H1 (cell line): ENCODE measurements around the gene AHRR. TPM values are rescaled to one million over a fixed set of nuclear protein-coding genes. Genes with fewer than 3 reads are reported as not detected.

ENCODE experiments used
- CTCF ChIA-PET: fragments of 300-600 bp; sonication (Branson Sonifier 250); formaldehyde crosslinking; loops from one replicate; lab custom pipeline; 2021; ENCODE audit not compliant: partially characterized antibody; lab: Charles Lee
- POLR2A ChIA-PET: fragments of 300-600 bp; sonication (Branson Sonifier 250); formaldehyde crosslinking; loops from one replicate; lab custom pipeline; 2021; ENCODE audit warnings: inconsistent platforms; ENCODE audit not compliant: partially characterized antibody; lab: Charles Lee
- DNase-seq, 2 experiments: peaks; one replicate each; pipeline versions ENCODE4 v3.0.0 to v3.0.0-alpha.2; 2010 to 2022; ENCODE audit warnings: low spot score in 2 of 2, low read depth in 1 of 2, mixed read lengths in 1 of 2
- FAIRE-seq: peaks from 2 replicates; lab custom pipeline; 2011; peaks lifted over from hg19 to GRCh38; lab: Jason Lieb, UNC
- H2AFZ ChIP-seq: 2 replicates; pipeline ENCODE4 v1.8.1; 2012; ENCODE audit warnings: low read length, inconsistent platforms
- H2AK5ac ChIP-seq: 2 replicates; pipeline ENCODE4 v1.6.1; 2013; ENCODE audit warnings: low read depth, low read length
- H2BK120ac ChIP-seq: replicated peaks from 2 replicates; pipeline ENCODE3; 2013; ENCODE audit warnings: low read depth, low read length, inconsistent platforms
- H2BK12ac ChIP-seq: 2 replicates; pipeline ENCODE4 v1.6.1; 2013; ENCODE audit warnings: low read depth, low read length
- H2BK15ac ChIP-seq: 2 replicates; pipeline ENCODE4 v1.6.1; 2013; ENCODE audit warnings: low read length
- H2BK20ac ChIP-seq: 2 replicates; pipeline ENCODE4 v1.6.1; 2013; ENCODE audit warnings: low read length
- H2BK5ac ChIP-seq: 2 replicates; pipeline ENCODE4 v1.6.1; 2013; ENCODE audit warnings: low read depth, low read length
- H3K14ac ChIP-seq: 2 replicates; pipeline ENCODE4 v1.6.1; 2013; ENCODE audit warnings: inconsistent platforms; ENCODE audit not compliant: insufficient read length
- H3K18ac ChIP-seq: 2 replicates; pipeline ENCODE4 v1.6.1; 2013; ENCODE audit warnings: low read length; ENCODE audit errors: extremely low read depth
- H3K23ac ChIP-seq: 2 replicates; pipeline ENCODE4 v1.6.1; 2013; ENCODE audit warnings: inconsistent platforms; ENCODE audit not compliant: insufficient read length
- H3K23me2 ChIP-seq: 2 replicates; pipeline ENCODE4 v1.6.1; 2013; ENCODE audit warnings: low read depth, low read length
- H3K27ac ChIP-seq: 2 replicates; pipeline ENCODE4 v1.6.1; 2011; ENCODE audit warnings: low read depth, low read length, inconsistent platforms
- H3K27me3 ChIP-seq, 4 experiments: replicated peaks in 1 of 4; 1 replicate in 1 of 4; 2 replicates in 3 of 4; pipeline versions ENCODE4 v1.6.1 to v1.8.1; 2011 to 2013; ENCODE audit warnings: low read length in 3 of 4, mild to moderate bottlenecking in 3 of 4, inconsistent platforms in 2 of 4, mixed read lengths in 2 of 4, moderate library complexity in 1 of 4; ENCODE audit not compliant: control insufficient read depth in 3 of 4, insufficient read depth in 3 of 4; ENCODE audit errors: extremely low read depth in 1 of 4
- H3K36me3 ChIP-seq, 4 experiments: 2 replicates each; pipeline versions ENCODE4 v1.6.1 to v1.8.1; 2011 to 2013; ENCODE audit warnings: mild to moderate bottlenecking in 4 of 4, low read length in 3 of 4, moderate library complexity in 2 of 4, control low read depth in 1 of 4, inconsistent platforms in 1 of 4; ENCODE audit not compliant: insufficient read depth in 4 of 4, control insufficient read depth in 2 of 4
- H3K4ac ChIP-seq: replicated peaks from 2 replicates; pipeline ENCODE3; 2013; ENCODE audit warnings: low read length, low read depth, mixed read lengths, inconsistent platforms; ENCODE audit not compliant: insufficient read length
- H3K4me1 ChIP-seq, 4 experiments: replicated peaks in 1 of 4; 1 replicate in 1 of 4; 2 replicates in 3 of 4; pipeline versions ENCODE4 v1.6.1 to v1.8.1; 2011 to 2013; ENCODE audit warnings: low read length in 3 of 4, inconsistent platforms in 2 of 4, mixed read lengths in 1 of 4; ENCODE audit not compliant: insufficient read depth in 4 of 4, control insufficient read depth in 3 of 4
- H3K4me2 ChIP-seq, 2 experiments: 2 replicates each; pipeline versions ENCODE4 v1.6.1 to v1.8.1; 2011 to 2013; ENCODE audit warnings: low read depth in 2 of 2, low read length in 2 of 2, control low read depth in 1 of 2, inconsistent platforms in 1 of 2, mild to moderate bottlenecking in 1 of 2; ENCODE audit not compliant: insufficient read depth in 1 of 2
- H3K4me3 ChIP-seq, 4 experiments: fragments of 200-600, 300-600 bp in 1 of 4; sonication (generic), shearing (Covaris generic), sonication (Bioruptor Twin) in 1 of 4; 2 replicates each; pipeline versions ENCODE4 v1.5.1 to v1.8.1; 2011 to 2016; ENCODE audit warnings: low read length in 4 of 4, low read depth in 3 of 4, control low read depth in 2 of 4, inconsistent platforms in 2 of 4, mild to moderate bottlenecking in 2 of 4, mixed read lengths in 1 of 4, moderate library complexity in 1 of 4; ENCODE audit not compliant: insufficient read depth in 2 of 4; ENCODE audit errors: extremely low read depth in 1 of 4
- H3K56ac ChIP-seq: replicated peaks from 2 replicates; pipeline ENCODE3; 2013; ENCODE audit warnings: low read depth, mild to moderate bottlenecking, mixed read lengths, low read length, inconsistent platforms; ENCODE audit not compliant: insufficient read length
- H3K79me1 ChIP-seq: 2 replicates; pipeline ENCODE4 v1.6.1; 2013; ENCODE audit warnings: low read depth, low read length, control low read depth
- H3K79me2 ChIP-seq, 2 experiments: 2 replicates each; pipeline versions ENCODE4 v1.6.1 to v1.8.1; 2012 to 2013; ENCODE audit warnings: low read length in 2 of 2, mild to moderate bottlenecking in 2 of 2, inconsistent platforms in 1 of 2; ENCODE audit not compliant: insufficient read depth in 2 of 2, control insufficient read depth in 1 of 2
- H3K9ac ChIP-seq, 4 experiments: replicated peaks in 1 of 4; 1 replicate in 1 of 4; 2 replicates in 3 of 4; pipeline versions ENCODE4 v1.6.1 to v1.8.1; 2011 to 2013; ENCODE audit warnings: low read depth in 3 of 4, low read length in 3 of 4, control low read depth in 2 of 4, mild to moderate bottlenecking in 2 of 4, moderate library complexity in 2 of 4, inconsistent platforms in 1 of 4; ENCODE audit errors: extremely low read depth in 1 of 4
- H3K9me3 ChIP-seq, 2 experiments: 2 replicates each; pipeline versions ENCODE4 v1.6.1 to v1.8.1; 2012 to 2013; ENCODE audit warnings: mild to moderate bottlenecking in 2 of 2, moderate library complexity in 2 of 2, control low read depth in 1 of 2, inconsistent platforms in 1 of 2, low read depth in 1 of 2, low read length in 1 of 2, mixed read lengths in 1 of 2; ENCODE audit not compliant: insufficient read depth in 2 of 2
- H4K20me1 ChIP-seq, 2 experiments: replicated peaks in 1 of 2; 2 replicates each; pipeline versions ENCODE3 to v1.8.1; 2011 to 2013; ENCODE audit warnings: inconsistent platforms in 2 of 2, low read length in 2 of 2, mild to moderate bottlenecking in 1 of 2; ENCODE audit not compliant: insufficient read depth in 2 of 2, control insufficient read depth in 1 of 2
- H4K5ac ChIP-seq: 2 replicates; pipeline ENCODE4 v1.6.1; 2013; ENCODE audit warnings: low read length, low read depth, mixed read lengths, inconsistent platforms; ENCODE audit not compliant: insufficient read length
- H4K8ac ChIP-seq: 2 replicates; pipeline ENCODE4 v1.8.0; 2013; ENCODE audit warnings: mild to moderate bottlenecking, moderate library complexity, low read length, inconsistent platforms; ENCODE audit not compliant: insufficient read depth; ENCODE audit errors: extremely low read depth
- H4K91ac ChIP-seq: replicated peaks from 2 replicates; pipeline ENCODE3; 2013; ENCODE audit warnings: low read length, mixed read lengths, inconsistent platforms; ENCODE audit not compliant: insufficient read length
- CEBPB ChIP-seq: IDR thresholded peaks from 2 replicates; pipeline ENCODE4 v1.6.1; 2012; ENCODE audit warnings: low read depth, low read length
- CHD2 ChIP-seq: IDR thresholded peaks from 2 replicates; pipeline ENCODE4 v1.6.1; 2012; ENCODE audit warnings: low read length, improper control_type of control experiment
- E2F6 ChIP-seq: IDR thresholded peaks from 2 replicates; pipeline ENCODE4 v1.6.1; 2012; ENCODE audit warnings: inconsistent platforms
- EGR1 ChIP-seq: IDR thresholded peaks from 2 replicates; pipeline ENCODE4 v1.6.1; 2011; ENCODE audit warnings: low read depth, low read length, borderline replicate concordance
- JUN ChIP-seq: IDR thresholded peaks from 2 replicates; pipeline ENCODE4 v1.6.1; 2011; ENCODE audit warnings: low read depth, mild to moderate bottlenecking, improper control_type of control experiment, low read length
- MAFK ChIP-seq: IDR thresholded peaks from 2 replicates; pipeline ENCODE4 v1.6.1; 2012; ENCODE audit warnings: low read depth, mild to moderate bottlenecking, improper control_type of control experiment, low read length
- NANOG ChIP-seq: IDR thresholded peaks from 2 replicates; pipeline ENCODE4 v1.6.1; 2011; ENCODE audit warnings: low read length, low read depth, mild to moderate bottlenecking, inconsistent platforms; ENCODE audit not compliant: insufficient read depth, poor library complexity, severe bottlenecking
- POLR2A ChIP-seq, 2 experiments: IDR thresholded peaks; 1 replicate in 1 of 2; 2 replicates in 1 of 2; pipeline ENCODE4 v1.6.1; 2011; ENCODE audit warnings: low read depth in 2 of 2, low read length in 2 of 2, mild to moderate bottlenecking in 2 of 2; ENCODE audit errors: control extremely low read depth in 1 of 2
- RAD21 ChIP-seq, 2 experiments: IDR thresholded peaks in 1 of 2; conservative IDR thresholded peaks in 1 of 2; 2 replicates each; pipeline ENCODE4 v1.6.1; 2011; ENCODE audit warnings: low read depth in 2 of 2, low read length in 2 of 2, improper control_type of control experiment in 1 of 2, inconsistent platforms in 1 of 2, mild to moderate bottlenecking in 1 of 2, moderate library complexity in 1 of 2
- RFX5 ChIP-seq: IDR thresholded peaks from 2 replicates; pipeline ENCODE4 v1.6.1; 2011; ENCODE audit warnings: low read depth, low read length, improper control_type of control experiment, borderline replicate concordance
- RNF2 ChIP-seq: fragments of 200-900, 300-1000 bp; sonication (generic); IDR thresholded peaks from 2 replicates; pipeline ENCODE4 v1.7.1; 2016; ENCODE audit warnings: borderline replicate concordance, low read depth, mild to moderate bottlenecking, antibody characterized with exemption, low read length; ENCODE audit not compliant: poor library complexity, severe bottlenecking; ENCODE audit errors: missing control alignments
- RXRA ChIP-seq: IDR thresholded peaks from 2 replicates; pipeline ENCODE4 v1.6.1; 2011; ENCODE audit warnings: low read depth, mild to moderate bottlenecking, low read length, moderate library complexity; ENCODE audit not compliant: insufficient read depth
- SIN3A ChIP-seq, 2 experiments: IDR thresholded peaks in 1 of 2; conservative IDR thresholded peaks in 1 of 2; 2 replicates each; pipeline ENCODE4 v1.6.1; 2011 to 2012; ENCODE audit warnings: low read length in 2 of 2, improper control_type of control experiment in 1 of 2, low read depth in 1 of 2, mild to moderate bottlenecking in 1 of 2
- SP1 ChIP-seq: IDR thresholded peaks from 2 replicates; pipeline ENCODE4 v1.6.1; 2011; ENCODE audit warnings: low read depth, low read length
- WGBS, 2 experiments: shearing (Covaris generic) in 1 of 2; methylation state at CpG; one replicate each; pipeline versions ENCODE4 v1.1.6 to v1.1.7; 2013 to 2015; ENCODE audit warnings: low lambda C conversion rate in 2 of 2, mixed read lengths in 2 of 2, inconsistent platforms in 1 of 2, low coverage in 1 of 2, missing lambda C conversion rate in 1 of 2; ENCODE audit not compliant: insufficient replicate concordance in 2 of 2, insufficient coverage in 1 of 2, insufficient read length in 1 of 2; ENCODE audit errors: extremely low coverage in 1 of 2, missing lambda C conversion rate in 1 of 2; 5-methylcytosine and 5-hydroxymethylcytosine counted together
- polyA plus RNA-seq, 7 experiments: library from polyadenylated mRNA; depleted of rRNA in 3 of 7; stranded (reverse) in 5 of 7; unstranded in 2 of 7; fragments of >200 nt in 5 of 7; fragments of 200-250 nt in 2 of 7; gene quantifications; 1 replicate in 5 of 7; 2 replicates in 1 of 7; 4 replicates in 1 of 7; pipeline versions ENCODE4 v1.2.1 to v1.2.3, GENCODE V29; 2011 to 2013; ENCODE audit warnings: missing spikeins in 2 of 7, mixed read lengths in 2 of 7
- total RNA-seq: library from RNA; stranded (reverse); fragmentation: NEBNext Ultra II Directional; extraction: Animal tissue kit (Norgen Biotek cat#: 25700); gene quantifications from 2 replicates; pipeline ENCODE4 v1.2.1, GENCODE V29; 2021

The AHRR gene
- total and polyA plus RNA-seq, 2 of the 8 experiments (the other 6 are each of a cell fraction or from before 2014, with no cell fraction given): 0.41 to 0.80 TPM

- H3K79me2 ChIP-seq: no peaks in the 10 kb centered on the region
- no peaks in the 10 kb centered on the region for H4K20me1 ChIP-seq
- H2BK15ac ChIP-seq: no peak overlapping the region
- no peak overlapping the region for H4K91ac ChIP-seq
- no peaks in the 10 kb centered on the region for H3K23me2 ChIP-seq
- no peak overlapping the region for H4K5ac ChIP-seq
- H3K9ac ChIP-seq: no peak overlapping the region
- DNase-seq: no peak
- no peaks in the 10 kb centered on the region for H3K9me3 ChIP-seq
- H3K4ac ChIP-seq: no peak overlapping the region
- no peak overlapping the region for H2AK5ac ChIP-seq
- no peak overlapping the region for H4K8ac ChIP-seq
- ChIA-PET POLR2A (no interaction called here), CTCF (interaction anchor here (2.1 kb wide), 1 partner anchor 8 kb away, joined by 10 read pairs; no protein-coding TSS in a partner anchor)
- no peak overlapping the region for H2BK12ac ChIP-seq
- H2AFZ ChIP-seq: no peak overlapping the region
- no peak overlapping the region for H3K14ac ChIP-seq
- H3K23ac ChIP-seq: no peak overlapping the region
- H2BK120ac ChIP-seq: no peak overlapping the region
- H3K4me1 ChIP-seq: no peaks in the 10 kb centered on the region
- no peak overlapping the region for H3K27ac ChIP-seq
- H3K18ac ChIP-seq: no peak overlapping the region
- no peak overlapping the region for H2BK5ac ChIP-seq
- FAIRE-seq: no peak
- no peaks in the 10 kb centered on the region for H3K36me3 ChIP-seq
- WGBS, 2 experiments: 96% methylated on average over 1 of the region's 1 CpG; no CpG with 5 or more reads in 1 of the 2 experiments
- no peaks in the 10 kb centered on the region; a peak in 2 of 7 replicates for H3K27me3 ChIP-seq
- H2BK20ac ChIP-seq: no peak overlapping the region
- no peak overlapping the region for H3K4me2 ChIP-seq
- H3K4me3 ChIP-seq: no peak overlapping the region
- no peaks in the 10 kb centered on the region for H3K79me1 ChIP-seq
- H3K56ac ChIP-seq: no peak overlapping the region
- TF ChIP-seq JUN (no peak), CEBPB (no peak), RFX5 (no peak), SP1 (no peak), RNF2 (no peak), CHD2 (no peak), RAD21 (IDR thresholded peaks at IDR 0.05 in 1 of 2, conservative IDR thresholded peaks at IDR 0.05 in 1 of 2; ENCODE audit: low read depth in 2 of 2, low read length in 2 of 2) (no peak), EGR1 (no peak), NANOG (no peak), MAFK (no peak), E2F6 (no peak), POLR2A (IDR thresholded peaks at IDR 0.05; ENCODE audit: control extremely low read depth in 1 of 2, low read depth in 2 of 2, low read length in 2 of 2) (no peak), RXRA (no peak), SIN3A (conservative IDR thresholded peaks at IDR 0.05 in 1 of 2, IDR thresholded peaks at IDR 0.05 in 1 of 2; ENCODE audit: low read depth in 1 of 2, low read length in 2 of 2) (no peak)
Observed at GRCh38 chr5:329768-330167, 8.3 kb downstream of the AHRR start.
